Upper lobe of left lung (tissue), 4 donors: Measurements from ENCODE around the gene SLFN11.

Experiments
- CTCF ChIP-seq, 6 experiments: fragments of 450-650 bp in 4 of 6; fragments of 200-600 bp in 2 of 6; sonication (generic) in 2 of 6; IDR thresholded peaks; one replicate each; pipeline ENCODE4 v1.5.1; 2016 to 2019; ENCODE audit warnings: antibody characterized with exemption in 6 of 6
- EP300 ChIP-seq, 4 donors: sonication (generic); formaldehyde crosslinking; IDR thresholded peaks; one replicate each; pipeline ENCODE4 v1.5.1; 2017; ENCODE audit warnings: antibody characterized with exemption in 4 of 4, control low read depth in 2 of 4
- POLR2A ChIP-seq, 4 donors: fragments of 450-650 bp; IDR thresholded peaks; one replicate each; pipeline ENCODE4 v1.5.1; 2016 to 2017; ENCODE audit warnings: antibody characterized with exemption in 4 of 4, mild to moderate bottlenecking in 2 of 4
- POLR2AphosphoS5 ChIP-seq, 2 donors: sonication (generic); formaldehyde crosslinking; IDR thresholded peaks; one replicate each; pipeline ENCODE4 v1.5.1; 2017; ENCODE audit warnings: antibody characterized with exemption in 2 of 2

GRCh38 chr17:35414247-35414646, 40.8 kb upstream of the SLFN11 start:
- TF ChIP-seq POLR2A (IDR thresholded peaks at IDR 0.05) (no peak), CTCF (IDR thresholded peaks at IDR 0.05) (no peak), POLR2AphosphoS5 (IDR thresholded peaks at IDR 0.05) (no peak), EP300 (IDR thresholded peaks at IDR 0.05) (no peak)
